Fibroblast of the aortic adventitia (primary cell): Measurements from ENCODE around the gene GAS7. TPM values are rescaled to one million over a fixed set of nuclear protein-coding genes. Genes with fewer than 3 reads are reported as not detected.

Experiments
- DNase-seq: peaks from one replicate; pipeline ENCODE4 v3.0.0-alpha.2; 2010; ENCODE audit warnings: low read depth
- H3K4me3 ChIP-seq: 2 replicates; pipeline ENCODE4 v1.5.1; 2011; ENCODE audit warnings: low read depth, mild to moderate bottlenecking, control low read depth, low read length, moderate library complexity
- CTCF ChIP-seq: IDR thresholded peaks from 2 replicates; pipeline ENCODE4 v1.5.1; 2011; ENCODE audit warnings: mild to moderate bottlenecking, low read length, control low read depth, inconsistent platforms; ENCODE audit not compliant: insufficient read depth
- total RNA-seq: library from RNA; depleted of rRNA; stranded (reverse); fragments of >200 nt; gene quantifications from 2 replicates; pipeline ENCODE4 v1.2.3, GENCODE V29; 2012; ENCODE audit warnings: low replicate concordance

Gene GAS7
- total RNA-seq, 1 donor: 7.0 TPM

DNA sequence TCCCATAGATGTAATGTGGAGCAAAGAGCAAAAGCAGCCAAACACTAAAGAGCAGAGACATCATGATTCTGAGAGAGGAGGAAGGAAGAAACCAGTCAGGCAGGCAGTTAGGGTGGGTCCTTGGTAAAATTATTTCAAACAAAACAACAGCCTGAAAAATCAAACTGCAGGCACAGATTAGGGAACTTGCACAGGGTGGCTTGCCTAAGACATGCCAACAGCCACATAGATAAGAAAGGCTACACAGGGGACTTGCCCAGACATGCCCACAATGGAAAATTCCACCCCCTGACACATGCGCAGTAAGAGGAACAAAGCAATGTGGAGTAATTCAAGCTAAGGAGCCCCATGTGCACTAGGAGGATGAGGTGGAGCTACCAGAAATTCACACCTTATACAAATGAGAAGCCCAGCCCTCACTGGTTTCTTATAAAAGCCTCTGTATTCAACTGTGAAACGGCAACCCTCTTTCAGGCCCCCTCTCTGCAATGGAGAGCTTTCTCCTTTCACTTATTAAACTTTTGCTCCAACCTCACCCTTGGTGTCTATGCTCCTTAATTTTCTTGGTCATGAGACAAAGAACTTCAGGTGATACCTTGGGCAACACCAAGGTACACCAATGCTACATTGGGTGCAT lies 7.3 kb upstream of the GAS7 start:
- no peak overlapping the region for H3K4me3 ChIP-seq
- TF ChIP-seq CTCF: no peak
- no peak for DNase-seq

DNA sequence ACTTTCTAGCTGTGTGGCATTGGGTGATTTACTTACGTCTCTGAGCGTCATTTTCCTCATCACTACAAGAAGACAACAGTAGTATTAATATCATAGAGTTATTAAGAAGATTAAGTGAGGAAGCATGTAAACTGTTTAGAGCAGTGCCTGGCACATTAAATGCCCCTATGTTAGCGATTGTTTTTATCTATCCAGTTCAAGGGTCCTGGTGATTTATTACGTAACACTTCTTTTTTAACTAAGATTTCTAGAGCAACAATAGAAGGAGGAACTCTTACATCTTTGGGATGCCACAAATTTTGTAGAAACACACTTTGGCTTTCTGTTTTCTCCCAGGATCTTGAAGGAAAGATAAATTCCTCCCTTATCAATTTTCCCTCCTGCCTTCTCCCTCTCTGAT lies 3.3 kb upstream of the GAS7 start:
- no peak for TF ChIP-seq CTCF

DNA sequence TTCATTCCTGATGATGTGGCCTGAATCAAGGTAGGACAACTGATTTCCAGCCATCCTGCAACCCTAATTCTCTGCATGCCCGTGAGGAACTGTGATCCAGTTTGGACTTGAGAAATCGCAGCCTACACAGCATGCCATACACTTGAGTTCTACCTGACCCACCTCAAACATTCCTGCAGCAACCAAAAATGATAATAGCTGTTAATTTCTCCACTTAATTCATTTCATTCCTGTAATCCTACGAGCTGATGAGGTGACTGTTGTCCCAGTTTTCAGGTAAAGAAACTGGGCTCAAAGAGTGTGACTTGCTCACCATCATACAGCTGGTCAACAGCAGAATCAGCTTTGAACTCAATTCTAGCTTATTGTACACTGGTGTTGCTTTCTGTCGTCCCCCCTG lies 2.2 kb upstream of the GAS7 start:
- TF ChIP-seq CTCF: no peak
- DNase-seq: no peak

More for the DNA sequence above, 3.3 kb upstream of the GAS7 start:
- DNase-seq: no peak
- no peak overlapping the region for H3K4me3 ChIP-seq

GRCh38 chr17:10200016-10200415 lies 1.6 kb upstream of the GAS7 start:
- DNase-seq: no peak
- no peak for TF ChIP-seq CTCF
- no peak overlapping the region for H3K4me3 ChIP-seq

More for the DNA sequence above, 2.2 kb upstream of the GAS7 start:
- no peak overlapping the region for H3K4me3 ChIP-seq

- peak overlapping the region; percentile 59 for H3K4me3 ChIP-seq
- DNase-seq: no peak
- no peak for TF ChIP-seq CTCF
Observed at GRCh38 chr17:10197721-10198508, 491 bp downstream of the GAS7 start.

- peak overlapping the region; percentile 59 for H3K4me3 ChIP-seq
- no peak for DNase-seq
- no peak for TF ChIP-seq CTCF
Observed at GRCh38 chr17:10197362-10197720, 1.1 kb downstream of the GAS7 start.
